ENCODE results near the gene PNPLA1.

PNPLA1 gene

GRCh38 chr6:36235309-36235708 is 34.6 kb upstream of the PNPLA1 start:
- TF ChIP-seq MAX (IDR thresholded peaks at IDR 0.05) (no peak), FOXM1 (IDR thresholded peaks at IDR 0.05; ENCODE audit: borderline replicate concordance, low read depth) (no peak), EGR1 (IDR thresholded peaks at IDR 0.05) (no peak), TEAD4 (IDR thresholded peaks at IDR 0.05) (no peak), RAD21 (IDR thresholded peaks at IDR 0.05; ENCODE audit: low read depth) (no peak), ZBTB7A (IDR thresholded peaks at IDR 0.05; ENCODE audit: low read depth) (no peak), YY1 (IDR thresholded peaks at IDR 0.05; ENCODE audit: low read depth) (no peak), EP300 (IDR thresholded peaks at IDR 0.05; ENCODE audit: borderline replicate concordance) (no peak), TAF1 (IDR thresholded peaks at IDR 0.05; ENCODE audit: low read depth) (no peak), USF1 (IDR thresholded peaks at IDR 0.05) (no peak), CEBPB (IDR thresholded peaks at IDR 0.05) (no peak), NFIC (IDR thresholded peaks at IDR 0.05) (no peak), CREB1 (IDR thresholded peaks at IDR 0.05; ENCODE audit: low read depth) (no peak), TCF12 (IDR thresholded peaks at IDR 0.05; ENCODE audit: low read depth) (no peak)

GRCh38 chr6:36235862-36236261 is 34.0 kb upstream of the PNPLA1 start:
- TF ChIP-seq TAF1 (IDR thresholded peaks at IDR 0.05; ENCODE audit: low read depth), result no peak
- no peak for TF ChIP-seq REST (IDR thresholded peaks at IDR 0.05; ENCODE audit: low read depth)
- TF ChIP-seq EGR1 (IDR thresholded peaks at IDR 0.05), result no peak
- TF ChIP-seq CREB1 (IDR thresholded peaks at IDR 0.05; ENCODE audit: low read depth), result no peak
- no peak for TF ChIP-seq TEAD4 (IDR thresholded peaks at IDR 0.05)

- TF ChIP-seq YY1 (IDR thresholded peaks at IDR 0.05; ENCODE audit: low read depth) (no peak), EP300 (IDR thresholded peaks at IDR 0.05; ENCODE audit: borderline replicate concordance) (no peak), REST (IDR thresholded peaks at IDR 0.05; ENCODE audit: low read depth) (no peak), TAF1 (IDR thresholded peaks at IDR 0.05; ENCODE audit: low read depth) (no peak), TEAD4 (IDR thresholded peaks at IDR 0.05) (no peak), TCF12 (IDR thresholded peaks at IDR 0.05; ENCODE audit: low read depth) (no peak), RAD21 (IDR thresholded peaks at IDR 0.05; ENCODE audit: low read depth) (no peak), CEBPB (IDR thresholded peaks at IDR 0.05) (no peak), FOXM1 (IDR thresholded peaks at IDR 0.05; ENCODE audit: borderline replicate concordance, low read depth) (no peak)
Measured at GRCh38 chr6:36239774-36240173, 30.1 kb upstream of the PNPLA1 start.

- TF ChIP-seq TCF12 (IDR thresholded peaks at IDR 0.05; ENCODE audit: low read depth), result no peak
- TF ChIP-seq RAD21 (IDR thresholded peaks at IDR 0.05; ENCODE audit: low read depth), result no peak
- no peak for TF ChIP-seq USF1 (IDR thresholded peaks at IDR 0.05)
- no peak for TF ChIP-seq TAF1 (IDR thresholded peaks at IDR 0.05; ENCODE audit: low read depth)
- no peak for TF ChIP-seq MAX (IDR thresholded peaks at IDR 0.05)
- TF ChIP-seq YY1 (IDR thresholded peaks at IDR 0.05; ENCODE audit: low read depth), result no peak
- no peak for TF ChIP-seq CEBPB (IDR thresholded peaks at IDR 0.05)
- no peak for TF ChIP-seq FOXM1 (IDR thresholded peaks at IDR 0.05; ENCODE audit: borderline replicate concordance, low read depth)
- TF ChIP-seq REST (IDR thresholded peaks at IDR 0.05; ENCODE audit: low read depth), result no peak
- no peak for TF ChIP-seq EP300 (IDR thresholded peaks at IDR 0.05; ENCODE audit: borderline replicate concordance)
- TF ChIP-seq ZBTB7A (IDR thresholded peaks at IDR 0.05; ENCODE audit: low read depth), result no peak
Measured at GRCh38 chr6:36241728-36242127, 28.1 kb upstream of the PNPLA1 start.

GRCh38 chr6:36242161-36242560 is 27.7 kb upstream of the PNPLA1 start:
- TF ChIP-seq EP300 (IDR thresholded peaks at IDR 0.05; ENCODE audit: borderline replicate concordance) (no peak), TAF1 (IDR thresholded peaks at IDR 0.05; ENCODE audit: low read depth) (no peak), REST (IDR thresholded peaks at IDR 0.05; ENCODE audit: low read depth) (no peak), EGR1 (IDR thresholded peaks at IDR 0.05) (no peak), CREB1 (IDR thresholded peaks at IDR 0.05; ENCODE audit: low read depth) (no peak), FOXM1 (IDR thresholded peaks at IDR 0.05; ENCODE audit: borderline replicate concordance, low read depth) (no peak), ZBTB7A (IDR thresholded peaks at IDR 0.05; ENCODE audit: low read depth) (no peak), TCF12 (IDR thresholded peaks at IDR 0.05; ENCODE audit: low read depth) (no peak), RAD21 (IDR thresholded peaks at IDR 0.05; ENCODE audit: low read depth) (no peak), NFIC (IDR thresholded peaks at IDR 0.05) (no peak), TEAD4 (IDR thresholded peaks at IDR 0.05) (no peak), CEBPB (IDR thresholded peaks at IDR 0.05) (no peak)
